CD4-positive, alpha-beta memory T cell (primary cell): Measurements from ENCODE around the gene SRBD1. TPM values are rescaled to one million over a fixed set of nuclear protein-coding genes. Genes with fewer than 3 reads are reported as not detected.

ENCODE experiments used
- CTCF ChIA-PET: fragments of 350-600 bp; sonication (Branson Sonifier 250); formaldehyde crosslinking; loops from one replicate; lab custom pipeline; 2021; ENCODE audit warnings: inconsistent platforms; ENCODE audit not compliant: partially characterized antibody; lab: Charles Lee
- POLR2A ChIA-PET: fragments of 350-600 bp; sonication (Branson Sonifier 250); formaldehyde crosslinking; loops from one replicate; lab custom pipeline; 2021; ENCODE audit not compliant: partially characterized antibody; lab: Charles Lee
- DNase-seq, 5 donors: peaks; one replicate each; pipeline versions ENCODE4 v3.0.0 to v3.0.0-alpha.2; 2020 to 2022; ENCODE audit warnings: mixed read lengths in 1 of 5
- H3K27ac ChIP-seq: one replicate; pipeline ENCODE4 v1.7.0; 2013; ENCODE audit warnings: low read depth, low read length
- H3K27me3 ChIP-seq: 2 replicates; pipeline ENCODE4 v1.7.0; 2013; ENCODE audit warnings: mild to moderate bottlenecking, low read length, moderate library complexity; ENCODE audit not compliant: insufficient read depth
- H3K36me3 ChIP-seq: 2 replicates; pipeline ENCODE4 v1.7.0; 2013; ENCODE audit warnings: mild to moderate bottlenecking, low read length, moderate library complexity; ENCODE audit not compliant: insufficient read depth
- H3K4me1 ChIP-seq: 2 replicates; pipeline ENCODE4 v1.7.0; 2013; ENCODE audit warnings: mild to moderate bottlenecking, low read length, moderate library complexity; ENCODE audit not compliant: insufficient read depth
- H3K4me3 ChIP-seq, 2 donors: one replicate each; pipeline ENCODE4 v1.7.0; 2013; ENCODE audit warnings: low read length in 2 of 2, mild to moderate bottlenecking in 1 of 2
- H3K9me3 ChIP-seq, 2 donors: one replicate each; pipeline ENCODE4 v1.7.0; 2013; ENCODE audit warnings: low read length in 2 of 2, control low read depth in 1 of 2; ENCODE audit not compliant: control insufficient read depth in 1 of 2
- H3K27ac Mint-ChIP-seq, 7 donors: one replicate each; pipeline ENCODE4 v1.8.0; 2020 to 2021; ENCODE audit warnings: mixed read lengths in 7 of 7, mild to moderate bottlenecking in 6 of 7, inconsistent platforms in 3 of 7, moderate library complexity in 3 of 7
- H3K27me3 Mint-ChIP-seq, 2 donors: one replicate each; pipeline ENCODE4 v1.8.0; 2020 to 2021; ENCODE audit warnings: mixed read lengths in 2 of 2
- H3K36me3 Mint-ChIP-seq, 2 donors: one replicate each; pipeline ENCODE4 v1.8.0; 2020 to 2021; ENCODE audit warnings: mixed read lengths in 2 of 2, inconsistent platforms in 1 of 2, mild to moderate bottlenecking in 1 of 2
- H3K4me1 Mint-ChIP-seq, 4 donors: one replicate each; pipeline ENCODE4 v1.8.0; 2020 to 2021; ENCODE audit warnings: mixed read lengths in 4 of 4, mild to moderate bottlenecking in 1 of 4
- H3K4me3 Mint-ChIP-seq, 8 donors: one replicate each; pipeline ENCODE4 v1.8.0; 2020 to 2021; ENCODE audit warnings: mixed read lengths in 8 of 8, mild to moderate bottlenecking in 7 of 8, moderate library complexity in 6 of 8, inconsistent platforms in 3 of 8
- H3K9me3 Mint-ChIP-seq, 8 donors: one replicate each; pipeline ENCODE4 v1.8.0; 2020 to 2021; ENCODE audit warnings: mixed read lengths in 8 of 8, mild to moderate bottlenecking in 5 of 8, inconsistent platforms in 3 of 8, moderate library complexity in 1 of 8
- intact Hi-C: fragments of 100-400 bp; cut with micrococcal nuclease; formaldehyde crosslinking; loops from one replicate; pipeline ENCODE4 v1.15.1; 2023
- polyA plus RNA-seq, 2 donors: library from polyadenylated mRNA; unstranded; fragments of 300-500 nt; fragmentation: Illumina TruSeq; gene quantifications; one replicate each; pipeline ENCODE4 v1.2.3, GENCODE V29; 2021
- total RNA-seq, 2 experiments: library from RNA; stranded (reverse); gene quantifications; one replicate each; pipeline ENCODE4 v1.2.3, GENCODE V29; 2021

SRBD1 gene
- total and polyA plus RNA-seq, 4 experiments from 2014 or later: 10.0 to 23.7 (median 17.3) TPM

GRCh38 chr2:45380131-45380836 lies 230.8 kb downstream of the SRBD1 start:
- no peak overlapping the region for H3K27ac ChIP-seq
- H3K27me3 Mint-ChIP-seq: peaks cover 0 to 1% of the 10 kb centered on the region in 2 donors
- H3K27me3 ChIP-seq: no peaks in the 10 kb centered on the region
- ChIA-PET POLR2A (no interaction called here), CTCF (interaction anchor here (0.8 kb wide), 1 partner anchor 9 kb away, joined by 3 read pairs; no protein-coding TSS in a partner anchor)
- H3K4me3 Mint-ChIP-seq: no peak overlapping the region
- no peaks in the 10 kb centered on the region for H3K4me1 Mint-ChIP-seq
- H3K4me1 ChIP-seq: no peaks in the 10 kb centered on the region
- no peaks in the 10 kb centered on the region for H3K36me3 ChIP-seq
- H3K27ac Mint-ChIP-seq: no peak overlapping the region
- no peak overlapping the region for H3K4me3 ChIP-seq
- H3K9me3 ChIP-seq: no peaks in the 10 kb centered on the region
- intact Hi-C loops: no loop called here
- no peak for DNase-seq
- H3K36me3 Mint-ChIP-seq: no peaks in the 10 kb centered on the region
- H3K9me3 Mint-ChIP-seq: peaks cover 0 to 3% (median 0%) of the 10 kb centered on the region in 8 donors

DNA sequence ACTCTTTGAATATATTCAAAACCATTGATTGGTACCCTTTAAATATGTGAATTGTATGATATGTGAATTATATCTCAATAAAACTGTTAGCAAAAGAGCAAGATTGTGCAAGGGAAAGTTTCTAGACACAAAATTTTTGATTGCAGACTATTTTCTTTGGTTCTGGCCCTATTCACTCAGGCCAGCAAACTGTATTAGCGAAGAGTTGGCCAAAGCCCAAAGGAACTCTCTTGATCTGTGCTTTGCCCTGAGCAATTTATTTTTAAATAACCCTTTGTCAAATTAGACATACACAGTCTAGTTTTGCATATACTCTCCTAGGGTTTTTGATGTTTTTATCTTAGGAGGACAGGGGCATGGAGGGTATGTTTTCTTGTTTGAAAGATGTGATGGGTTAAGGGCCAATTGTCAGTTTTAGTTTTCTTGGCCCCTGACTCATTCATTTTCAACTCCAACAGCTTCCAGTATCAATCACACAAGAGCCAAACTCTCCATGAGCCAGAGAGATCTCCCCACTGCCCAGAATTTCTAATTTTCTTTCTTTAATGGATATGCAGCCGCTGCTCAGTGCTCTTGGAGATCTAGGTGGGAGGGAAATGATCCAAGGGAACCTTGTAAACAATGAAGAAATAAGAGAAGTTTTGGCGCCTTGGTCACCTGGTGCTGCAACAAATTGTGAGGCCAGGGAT lies 231.5 kb downstream of the SRBD1 start:
- no peaks in the 10 kb centered on the region for H3K4me1 Mint-ChIP-seq
- Histone ChIP-seq H3K36me3 (no peaks in the 10 kb centered on the region), H3K4me3 (no peak overlapping the region), H3K9me3 (no peaks in the 10 kb centered on the region), H3K4me1 (no peaks in the 10 kb centered on the region), H3K27ac (no peak overlapping the region), H3K27me3 (no peaks in the 10 kb centered on the region)
- intact Hi-C loops: no loop called here
- POLR2A ChIA-PET: no interaction called here
- no peak for DNase-seq
- H3K36me3 Mint-ChIP-seq: peaks cover 0 to 3% of the 10 kb centered on the region in 2 donors
- peaks cover 0 to 1% of the 10 kb centered on the region in 2 donors for H3K27me3 Mint-ChIP-seq
- peaks cover 0 to 3% (median 0%) of the 10 kb centered on the region in 8 donors for H3K9me3 Mint-ChIP-seq
- H3K4me3 Mint-ChIP-seq: no peak overlapping the region
- no peak overlapping the region for H3K27ac Mint-ChIP-seq
- CTCF ChIA-PET: no interaction called here

GRCh38 chr2:45373534-45373933 lies 237.5 kb downstream of the SRBD1 start:
- no peak for DNase-seq
- no peak overlapping the region for H3K4me3 Mint-ChIP-seq
- H3K27ac Mint-ChIP-seq: no peak overlapping the region
- peaks cover 0 to 3% (median 0%) of the 10 kb centered on the region in 8 donors for H3K9me3 Mint-ChIP-seq
- Histone ChIP-seq H3K36me3 (no peaks in the 10 kb centered on the region), H3K4me3 (no peak overlapping the region), H3K4me1 (no peaks in the 10 kb centered on the region), H3K27ac (no peak overlapping the region), H3K9me3 (no peaks in the 10 kb centered on the region), H3K27me3 (no peaks in the 10 kb centered on the region)
- H3K36me3 Mint-ChIP-seq: peaks cover 0 to 3% of the 10 kb centered on the region in 2 donors
- CTCF ChIA-PET: no interaction called here
- H3K4me1 Mint-ChIP-seq: no peaks in the 10 kb centered on the region
- POLR2A ChIA-PET: no interaction called here
- intact Hi-C loops: no loop called here
- H3K27me3 Mint-ChIP-seq: peaks cover 0 to 1% of the 10 kb centered on the region in 2 donors

GRCh38 chr2:45370369-45370768 lies 240.7 kb downstream of the SRBD1 start:
- no peak overlapping the region for H3K4me3 Mint-ChIP-seq
- POLR2A ChIA-PET: no interaction called here

GRCh38 chr2:45368792-45369191 lies 242.3 kb downstream of the SRBD1 start:
- CTCF ChIA-PET: no interaction called here
- no peaks in the 10 kb centered on the region for H3K4me1 ChIP-seq
- no peaks in the 10 kb centered on the region for H3K27me3 ChIP-seq
- no peak for DNase-seq
- no peak overlapping the region for H3K27ac Mint-ChIP-seq
- H3K27ac ChIP-seq: no peak overlapping the region
- intact Hi-C loops: no loop called here
- no peaks in the 10 kb centered on the region for H3K36me3 ChIP-seq
- no peaks in the 10 kb centered on the region for H3K9me3 Mint-ChIP-seq
- no peaks in the 10 kb centered on the region for H3K27me3 Mint-ChIP-seq
- H3K9me3 ChIP-seq: no peaks in the 10 kb centered on the region
- H3K4me1 Mint-ChIP-seq: no peaks in the 10 kb centered on the region
- POLR2A ChIA-PET: no interaction called here
- no peaks in the 10 kb centered on the region for H3K36me3 Mint-ChIP-seq
- H3K4me3 Mint-ChIP-seq: no peak overlapping the region
- H3K4me3 ChIP-seq: no peak overlapping the region

More at GRCh38 chr2:45370369-45370768, 240.7 kb downstream of the SRBD1 start:
- no peak overlapping the region for H3K4me3 ChIP-seq
- Mint-ChIP-seq H3K4me1 (no peaks in the 10 kb centered on the region), H3K9me3 (no peaks in the 10 kb centered on the region), H3K27ac (no peak overlapping the region), H3K36me3 (peaks cover 0 to 3% of the 10 kb centered on the region in 2 donors), H3K27me3 (no peaks in the 10 kb centered on the region)
- no peak for DNase-seq
- H3K27me3 ChIP-seq: no peaks in the 10 kb centered on the region
- H3K4me1 ChIP-seq: no peaks in the 10 kb centered on the region
- intact Hi-C loops: no loop called here
- H3K9me3 ChIP-seq: no peaks in the 10 kb centered on the region
- H3K36me3 ChIP-seq: no peaks in the 10 kb centered on the region
- CTCF ChIA-PET: interaction anchor here (0.8 kb wide), 1 partner anchor 10 kb away, joined by 3 read pairs; no protein-coding TSS in a partner anchor
- H3K27ac ChIP-seq: no peak overlapping the region

DNA sequence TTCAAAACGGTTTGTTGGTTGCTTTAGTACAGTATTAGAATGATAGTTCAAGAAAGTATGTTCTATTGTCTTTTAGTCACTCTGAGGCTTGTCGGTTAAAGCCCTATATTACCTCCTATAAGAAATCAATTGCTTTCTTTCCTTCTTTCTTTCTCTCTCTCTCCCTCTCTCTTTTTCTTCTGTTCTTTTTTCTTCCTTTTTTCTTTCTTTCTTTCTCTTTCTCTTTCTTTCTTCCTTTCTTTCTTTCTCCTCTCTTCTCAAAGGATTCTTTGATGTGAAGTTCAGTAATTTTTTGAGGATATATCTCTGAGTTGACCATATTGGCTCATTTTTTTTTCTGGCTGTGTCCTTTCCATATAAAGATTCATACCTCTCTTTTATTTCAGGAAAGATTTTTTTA lies 249.4 kb downstream of the SRBD1 start:
- no peak overlapping the region for H3K27ac Mint-ChIP-seq
- no peaks in the 10 kb centered on the region for H3K36me3 Mint-ChIP-seq
- Histone ChIP-seq H3K4me1 (no peaks in the 10 kb centered on the region), H3K27me3 (no peaks in the 10 kb centered on the region), H3K36me3 (no peaks in the 10 kb centered on the region), H3K4me3 (no peak overlapping the region), H3K27ac (no peak overlapping the region), H3K9me3 (no peaks in the 10 kb centered on the region)
- DNase-seq: no peak
- intact Hi-C loops: no loop called here
- no peaks in the 10 kb centered on the region for H3K27me3 Mint-ChIP-seq
- no peak overlapping the region for H3K4me3 Mint-ChIP-seq
- H3K4me1 Mint-ChIP-seq: no peaks in the 10 kb centered on the region
- POLR2A ChIA-PET: no interaction called here
- no peaks in the 10 kb centered on the region for H3K9me3 Mint-ChIP-seq
- CTCF ChIA-PET: no interaction called here

- H3K4me3 ChIP-seq: no peak overlapping the region
- Mint-ChIP-seq H3K27me3 (peaks cover 0 to 2% of the 10 kb centered on the region in 2 donors), H3K4me1 (no peaks in the 10 kb centered on the region), H3K27ac (no peak overlapping the region), H3K4me3 (no peak overlapping the region), H3K36me3 (no peaks in the 10 kb centered on the region), H3K9me3 (peaks cover 0 to 3% (median 0%) of the 10 kb centered on the region in 8 donors)
- intact Hi-C loops: no loop called here
- no peak for DNase-seq
- no peaks in the 10 kb centered on the region for H3K36me3 ChIP-seq
- no peaks in the 10 kb centered on the region for H3K27me3 ChIP-seq
- ChIA-PET POLR2A (no interaction called here), CTCF (interaction anchor here (1.2 kb wide), 1 partner anchor 15 kb away, joined by 3 read pairs; no protein-coding TSS in a partner anchor)
- no peaks in the 10 kb centered on the region for H3K4me1 ChIP-seq
- no peak overlapping the region for H3K27ac ChIP-seq
- H3K9me3 ChIP-seq: no peaks in the 10 kb centered on the region
Measured at GRCh38 chr2:45354776-45355175, 256.3 kb downstream of the SRBD1 start.
